ENCODE data around the gene ABCG1.

Gene ABCG1

GRCh38 chr21:42201615-42202161 is 17.3 kb upstream of the ABCG1 start:
- TF ChIP-seq CTCF (conservative IDR thresholded peaks at IDR 0.05), result no peak
- H3K27ac ChIP-seq, result no peak overlapping the region

GRCh38 chr21:42202321-42202720 is 16.6 kb upstream of the ABCG1 start:
- TF ChIP-seq CTCF (conservative IDR thresholded peaks at IDR 0.05), result no peak
- no peak overlapping the region for H3K27ac ChIP-seq

GRCh38 chr21:42203321-42203720 is 15.6 kb upstream of the ABCG1 start:
- TF ChIP-seq CTCF (conservative IDR thresholded peaks at IDR 0.05), result no peak
- H3K27ac ChIP-seq, result no peak overlapping the region

- H3K27ac ChIP-seq, result no peak overlapping the region
- TF ChIP-seq CTCF (conservative IDR thresholded peaks at IDR 0.05), result no peak
Measured at GRCh38 chr21:42203936-42204335, 15.0 kb upstream of the ABCG1 start.

GRCh38 chr21:42207426-42207825 is 11.5 kb upstream of the ABCG1 start:
- no peak for TF ChIP-seq CTCF (conservative IDR thresholded peaks at IDR 0.05)
- H3K27ac ChIP-seq, result no peak overlapping the region

- no peak for TF ChIP-seq CTCF (conservative IDR thresholded peaks at IDR 0.05)
- no peak overlapping the region for H3K27ac ChIP-seq
Measured at GRCh38 chr21:42208036-42208435, 10.9 kb upstream of the ABCG1 start.

- TF ChIP-seq CTCF (conservative IDR thresholded peaks at IDR 0.05), result no peak
Measured at GRCh38 chr21:42208801-42209490, 10.0 kb upstream of the ABCG1 start.

More at GRCh38 chr21:42208801-42209490, 10.0 kb upstream of the ABCG1 start:
- H3K27ac ChIP-seq, result no peak overlapping the region

All from VCaP (cell line).